Fibroblast of lung (primary cell): ENCODE measurements around the gene RFX2. TPM values are rescaled to one million over a fixed set of nuclear protein-coding genes. Genes with fewer than 3 reads are reported as not detected.
A peak's percentile ranks its signal among the peaks of the same experiment; 100 is the strongest.
"Not testable (repeated sequence)": the region's sequence is repeated elsewhere in the genome, so short reads cannot be mapped to it uniquely, and the experiment has no call there.

ENCODE experiments used
- DNase-seq, 2 donors: peaks; one replicate each; pipeline versions ENCODE4 v3.0.0 to v3.0.0-alpha.2; 2010; ENCODE audit warnings: low read depth in 2 of 2
- H2AFZ ChIP-seq: 2 replicates; pipeline ENCODE4 v1.5.1; 2012; ENCODE audit warnings: low read length, control low read depth, inconsistent platforms
- H3K27ac ChIP-seq: 2 replicates; pipeline ENCODE4 v1.5.1; 2011; ENCODE audit warnings: low read length, control low read depth; ENCODE audit not compliant: insufficient read depth
- H3K27me3 ChIP-seq: 2 replicates; pipeline ENCODE4 v1.5.1; 2011; ENCODE audit warnings: mild to moderate bottlenecking, low read length; ENCODE audit not compliant: control insufficient read depth, insufficient read depth
- H3K36me3 ChIP-seq: 2 replicates; pipeline ENCODE4 v1.5.1; 2011; ENCODE audit warnings: low read length; ENCODE audit not compliant: control insufficient read depth, insufficient read depth
- H3K4me1 ChIP-seq: 2 replicates; pipeline ENCODE4 v1.5.1; 2011; ENCODE audit warnings: low read length; ENCODE audit not compliant: control insufficient read depth, insufficient read depth; ENCODE audit errors: extremely low read depth
- H3K4me2 ChIP-seq: 2 replicates; pipeline ENCODE4 v1.5.1; 2011; ENCODE audit warnings: low read length, control low read depth; ENCODE audit not compliant: insufficient read depth; ENCODE audit errors: extremely low read depth
- H3K4me3 ChIP-seq, 4 experiments: fragments of 200-600 bp in 1 of 4; sonication (generic) in 1 of 4; replicated peaks in 1 of 4; 2 replicates each; pipeline ENCODE4 v1.5.1; 2011 to 2016; ENCODE audit warnings: low read length in 4 of 4, low read depth in 3 of 4, mild to moderate bottlenecking in 3 of 4, control low read depth in 2 of 4, inconsistent platforms in 1 of 4, mixed read lengths in 1 of 4; ENCODE audit not compliant: insufficient read depth in 1 of 4; ENCODE audit errors: control extremely low read depth in 1 of 4
- H3K79me2 ChIP-seq: 2 replicates; pipeline ENCODE4 v1.5.1; 2012; ENCODE audit warnings: mild to moderate bottlenecking, low read length, inconsistent platforms; ENCODE audit not compliant: control insufficient read depth, insufficient read depth
- H3K9ac ChIP-seq: 2 replicates; pipeline ENCODE4 v1.5.1; 2011; ENCODE audit warnings: mild to moderate bottlenecking, low read length, control low read depth; ENCODE audit not compliant: insufficient read depth
- H3K9me3 ChIP-seq: 2 replicates; pipeline ENCODE4 v1.5.1; 2012; ENCODE audit warnings: low read depth, low read length; ENCODE audit not compliant: control insufficient read depth, insufficient read depth
- H4K20me1 ChIP-seq: 2 replicates; pipeline ENCODE4 v1.5.1; 2011; ENCODE audit warnings: low read length; ENCODE audit not compliant: control insufficient read depth, insufficient read depth; ENCODE audit errors: extremely low read depth
- CTCF ChIP-seq, 2 donors: IDR thresholded peaks in 1 of 2; conservative IDR thresholded peaks in 1 of 2; 1 replicate in 1 of 2; 2 replicates in 1 of 2; pipeline ENCODE4 v1.5.1; 2011 to 2012; ENCODE audit warnings: low read length in 2 of 2, control low read depth in 1 of 2, inconsistent platforms in 1 of 2, low read depth in 1 of 2, mild to moderate bottlenecking in 1 of 2
- EZH2 ChIP-seq: IDR thresholded peaks from 2 replicates; pipeline ENCODE4 v1.5.1; 2012; ENCODE audit warnings: low read length, control low read depth, mild to moderate bottlenecking; ENCODE audit errors: missing control alignments
- polyA plus RNA-seq, 2 donors: library from polyadenylated mRNA; depleted of rRNA in 1 of 2; stranded (reverse) in 1 of 2; unstranded in 1 of 2; fragments of >200 nt; gene quantifications; 2 replicates each; pipeline ENCODE4 v1.2.1, GENCODE V29; 2011 to 2012; ENCODE audit warnings: missing spikeins in 1 of 2
- total RNA-seq: library from RNA; depleted of rRNA; stranded (reverse); fragments of >200 nt; gene quantifications from 2 replicates; pipeline ENCODE4 v1.2.1, GENCODE V29; 2014

Gene RFX2
- total and polyA plus RNA-seq, 2 donors (not counting 1 experiment from before 2014, with no cell fraction given), result 2.5 to 9.6 TPM

- Histone ChIP-seq H3K4me3 (peak overlapping the region in 2 of 4 experiments; percentile 11 to 17), H3K27me3 (no peaks in the 10 kb centered on the region), H3K79me2 (peaks cover 88% of the 10 kb centered on the region), H3K27ac (peak overlapping the region; percentile 72), H4K20me1 (no peaks in the 10 kb centered on the region), H3K36me3 (no peaks in the 10 kb centered on the region), H3K4me2 (peak overlapping the region; percentile 75), H3K9me3 (no peaks in the 10 kb centered on the region), H2AFZ (no peak overlapping the region), H3K9ac (peak overlapping the region; percentile 13), H3K4me1 (peaks cover 47% of the 10 kb centered on the region)
- no peak for TF ChIP-seq EZH2
- no peak for TF ChIP-seq CTCF (conservative IDR thresholded peaks at IDR 0.05 in 1 of 2, IDR thresholded peaks at IDR 0.05 in 1 of 2; ENCODE audit: low read depth in 1 of 2, low read length in 2 of 2)
- DNase-seq, result peak; percentile 75 to 88
These were observed 144.1 kb downstream of the RFX2 start for GRCh38 chr19:5966215-5966614.

- no peak overlapping the region for H3K27ac ChIP-seq
- no peaks in the 10 kb centered on the region for H4K20me1 ChIP-seq
- no peak overlapping the region for H2AFZ ChIP-seq
- no peaks in the 10 kb centered on the region for H3K36me3 ChIP-seq
- peaks cover 56% of the 10 kb centered on the region for H3K4me1 ChIP-seq
- TF ChIP-seq EZH2 (no peak), CTCF (conservative IDR thresholded peaks at IDR 0.05 in 1 of 2, IDR thresholded peaks at IDR 0.05 in 1 of 2; ENCODE audit: low read depth in 1 of 2, low read length in 2 of 2) (no peak)
- DNase-seq, result no peak
- no peak overlapping the region for H3K4me2 ChIP-seq
- H3K4me3 ChIP-seq, result no peak overlapping the region
- peaks cover 89% of the 10 kb centered on the region for H3K79me2 ChIP-seq
- no peaks in the 10 kb centered on the region for H3K27me3 ChIP-seq
- H3K9me3 ChIP-seq, result no peaks in the 10 kb centered on the region
- no peak overlapping the region for H3K9ac ChIP-seq
These were observed 145.3 kb downstream of the RFX2 start for GRCh38 chr19:5964816-5965565.

- H3K4me3 ChIP-seq, result no peak overlapping the region
- H3K27me3 ChIP-seq, result no peaks in the 10 kb centered on the region
- no peak overlapping the region for H3K4me2 ChIP-seq
- H3K9me3 ChIP-seq, result no peaks in the 10 kb centered on the region
- peaks cover 57% of the 10 kb centered on the region for H3K4me1 ChIP-seq
- H3K27ac ChIP-seq, result no peak overlapping the region
- H3K36me3 ChIP-seq, result no peaks in the 10 kb centered on the region
- H2AFZ ChIP-seq, result no peak overlapping the region
- H3K79me2 ChIP-seq, result peaks cover 90% of the 10 kb centered on the region
- H4K20me1 ChIP-seq, result peaks cover 1% of the 10 kb centered on the region
- DNase-seq, result no peak
- H3K9ac ChIP-seq, result no peak overlapping the region
- no peak for TF ChIP-seq CTCF (conservative IDR thresholded peaks at IDR 0.05 in 1 of 2, IDR thresholded peaks at IDR 0.05 in 1 of 2; ENCODE audit: low read depth in 1 of 2, low read length in 2 of 2)
- no peak for TF ChIP-seq EZH2
These were observed 146.4 kb downstream of the RFX2 start for GRCh38 chr19:5963855-5964254.

DNA sequence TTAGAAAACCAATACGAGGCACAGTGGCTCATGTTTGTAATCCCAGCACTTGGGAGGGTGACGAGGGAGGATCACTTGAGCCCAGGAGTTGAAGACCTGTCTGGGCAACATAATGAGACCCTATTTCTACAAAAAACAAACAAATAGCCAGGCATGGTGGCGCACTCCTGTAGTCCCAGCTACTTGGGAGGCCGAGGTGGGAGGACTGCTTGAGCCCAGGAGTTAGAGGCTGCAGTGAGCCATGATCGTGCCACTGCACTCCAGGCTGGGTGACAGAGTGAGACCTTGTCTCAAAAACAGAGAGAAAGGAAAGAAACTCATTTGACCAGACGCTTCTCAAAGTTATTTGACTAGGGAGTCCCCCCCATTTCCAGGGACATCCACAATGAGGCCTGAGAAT is 147.0 kb downstream of the RFX2 start:
- DNase-seq, H3K27ac ChIP-seq, H3K4me2 ChIP-seq, H3K9ac ChIP-seq, H3K36me3 ChIP-seq, H3K4me3 ChIP-seq, H2AFZ ChIP-seq, H4K20me1 ChIP-seq, H3K27me3 ChIP-seq, H3K9me3 ChIP-seq: not testable (repeated sequence)
- Histone ChIP-seq H3K4me1 (peaks cover 53% of the 10 kb centered on the region), H3K79me2 (peaks cover 90% of the 10 kb centered on the region)
